ENCODE results near the gene TTBK2. TPM values are rescaled to one million over a fixed set of nuclear protein-coding genes. Genes with fewer than 3 reads are reported as not detected.
"Not testable (repeated sequence)": the region's sequence is repeated elsewhere in the genome, so short reads cannot be mapped to it uniquely, and the experiment has no call there.

The TTBK2 gene
- total RNA-seq, 1 donor from 2014 or later, result 28.0 TPM

GRCh38 chr15:42784705-42785104 is 135.9 kb downstream of the TTBK2 start:
- intact Hi-C loops (cut with DNase I), result no loop called here
- DNase-seq (ENCODE audit: low spot score), result no peak

GRCh38 chr15:42782716-42783115 is 137.9 kb downstream of the TTBK2 start:
- no peak for DNase-seq (ENCODE audit: low spot score)
- intact Hi-C loops (cut with DNase I), result no loop called here

GRCh38 chr15:42775416-42775815 is 145.2 kb downstream of the TTBK2 start:
- intact Hi-C loops (cut with DNase I), result no loop called here
- DNase-seq (ENCODE audit: low spot score), result no peak

- DNase-seq (ENCODE audit: low spot score), result no peak
- intact Hi-C loops (cut with DNase I), result no loop called here
These were observed 147.7 kb downstream of the TTBK2 start for GRCh38 chr15:42772901-42773300.

- no peak for DNase-seq (ENCODE audit: low spot score)
- intact Hi-C loops (cut with DNase I), result no loop called here
These were observed 148.4 kb downstream of the TTBK2 start for GRCh38 chr15:42772144-42772543.

- intact Hi-C loops (cut with DNase I); DNase-seq (ENCODE audit: low spot score): not testable (repeated sequence)
These were observed 154.5 kb downstream of the TTBK2 start for GRCh38 chr15:42766109-42766508.

GRCh38 chr15:42764154-42764731 is 156.3 kb downstream of the TTBK2 start:
- intact Hi-C loops (cut with DNase I); DNase-seq (ENCODE audit: low spot score): not testable (repeated sequence)

- DNase-seq (ENCODE audit: low spot score); intact Hi-C loops (cut with DNase I): not testable (repeated sequence)
These were observed 158.8 kb downstream of the TTBK2 start for GRCh38 chr15:42761813-42762212.

GRCh38 chr15:42760759-42761158 is 159.8 kb downstream of the TTBK2 start:
- intact Hi-C loops (cut with DNase I), result no loop called here
- DNase-seq (ENCODE audit: low spot score), result no peak

GRCh38 chr15:42759093-42759492 is 161.5 kb downstream of the TTBK2 start:
- DNase-seq (ENCODE audit: low spot score), result no peak
- intact Hi-C loops (cut with DNase I), result no loop called here

GRCh38 chr15:42750306-42750705 is 170.3 kb downstream of the TTBK2 start:
- intact Hi-C loops (cut with DNase I), result no loop called here
- DNase-seq (ENCODE audit: low spot score), result no peak

GRCh38 chr15:42749266-42749665 is 171.3 kb downstream of the TTBK2 start:
- DNase-seq (ENCODE audit: low spot score), result no peak
- intact Hi-C loops (cut with DNase I), result no loop called here

- no peak for DNase-seq (ENCODE audit: low spot score)
- intact Hi-C loops (cut with DNase I), result no loop called here
These were observed 176.4 kb downstream of the TTBK2 start for GRCh38 chr15:42744195-42744594.

GRCh38 chr15:42742149-42742548 is 178.4 kb downstream of the TTBK2 start:
- intact Hi-C loops (cut with DNase I), result no loop called here
- DNase-seq (ENCODE audit: low spot score), result no peak

- intact Hi-C loops (cut with DNase I), result no loop called here
These were observed 178.9 kb downstream of the TTBK2 start for GRCh38 chr15:42741710-42742109.

GRCh38 chr15:42737529-42738328 is 182.8 kb downstream of the TTBK2 start:
- DNase-seq (ENCODE audit: low spot score), result peak; percentile 26
- intact Hi-C loops (cut with DNase I), result loop anchor here (2.0 kb wide), 1 partner anchor 183 kb away; the partner anchor contains the start of gene TTBK2

More at GRCh38 chr15:42741710-42742109, 178.9 kb downstream of the TTBK2 start:
- no peak for DNase-seq (ENCODE audit: low spot score)

GRCh38 chr15:42736793-42737528 is 183.6 kb downstream of the TTBK2 start, which contains the start of gene CDAN1:
Gene CDAN1, minus strand, starts transcription at chr15:42737128. Its CDS starts 26 bp downstream, at chr15:42737102.
- intact Hi-C loops (cut with DNase I), result loop anchor here (2.0 kb wide), 1 partner anchor 184 kb away; the partner anchor contains the start of gene TTBK2
- DNase-seq (ENCODE audit: low spot score), result peak; percentile 96

- no peak for DNase-seq (ENCODE audit: low spot score)
- intact Hi-C loops (cut with DNase I), result loop anchor here (2.0 kb wide), 1 partner anchor 185 kb away; the partner anchor contains the start of gene TTBK2
These were observed 184.3 kb downstream of the TTBK2 start for GRCh38 chr15:42736178-42736792.

GRCh38 chr15:42735382-42736165 is 185.0 kb downstream of the TTBK2 start:
- DNase-seq (ENCODE audit: low spot score), result peak; percentile 65
- intact Hi-C loops (cut with DNase I), result loop anchor here (2.0 kb wide), 1 partner anchor 185 kb away; the partner anchor contains the start of gene TTBK2
